Neural crest cell (in vitro differentiated cells): ENCODE results near the gene PLEKHA1. TPM values are rescaled to one million over a fixed set of nuclear protein-coding genes. Genes with fewer than 3 reads are reported as not detected.

Experiments
- DNase-seq: peaks from one replicate; pipeline ENCODE4 v3.0.0; 2021; ENCODE audit warnings: low read depth, mixed read lengths, low spot score
- H3K27ac Mint-ChIP-seq: one replicate; pipeline ENCODE4 v1.8.0; 2021; ENCODE audit warnings: mild to moderate bottlenecking, mixed read lengths; ENCODE audit not compliant: unreplicated experiment
- H3K27me3 Mint-ChIP-seq: 2 replicates; pipeline ENCODE4 v1.8.0; 2021; ENCODE audit warnings: low read depth, mild to moderate bottlenecking, mixed read lengths
- H3K36me3 Mint-ChIP-seq: 2 replicates; pipeline ENCODE4 v1.8.0; 2021; ENCODE audit warnings: low read depth, mild to moderate bottlenecking, mixed read lengths
- H3K4me1 Mint-ChIP-seq: 2 replicates; pipeline ENCODE4 v1.8.0; 2021; ENCODE audit warnings: mixed read lengths
- H3K4me3 Mint-ChIP-seq: one replicate; pipeline ENCODE4 v1.8.0; 2021; ENCODE audit warnings: mild to moderate bottlenecking, mixed read lengths
- H3K9me3 Mint-ChIP-seq: 2 replicates; pipeline ENCODE4 v1.8.0; 2021; ENCODE audit warnings: mixed read lengths
- total RNA-seq: library from RNA; stranded (reverse); gene quantifications from 2 replicates; pipeline ENCODE4 v1.2.1, GENCODE V29; 2021
- TF ChIP-seq, protein P1 (sequence below): fragments of 200-600 bp; sonication (generic); conservative IDR thresholded peaks from 2 replicates; pipeline ENCODE4 v1.5.0; 2021; ENCODE audit warnings: antibody characterized with exemption, mild to moderate bottlenecking

The PLEKHA1 gene
- total RNA-seq, 1 donor from 2014 or later = 20.6 TPM

DNA sequence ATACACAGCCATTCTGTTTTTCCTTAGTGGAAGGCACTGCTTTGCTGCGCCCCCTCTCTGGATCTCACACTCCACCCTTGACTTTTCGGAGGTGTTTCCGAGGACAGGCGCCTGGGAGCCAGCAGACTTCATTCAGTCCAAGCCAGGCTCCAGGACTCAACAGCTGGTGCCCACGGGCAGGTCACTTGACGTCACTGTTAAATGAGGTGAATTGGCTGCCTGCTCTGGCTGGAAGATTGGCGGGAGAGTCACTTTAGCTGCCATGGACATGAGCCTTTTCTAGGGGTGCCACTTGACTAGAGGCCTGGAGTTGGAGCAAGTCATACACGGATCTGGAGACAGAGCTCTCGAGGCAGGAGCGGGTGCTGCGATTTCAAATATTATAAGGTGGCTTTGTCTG lies 90.1 kb downstream of the PLEKHA1 start:
- Mint-ChIP-seq H3K27ac (no peak overlapping the region), H3K27me3 (peaks cover 80% of the 10 kb centered on the region), H3K4me3 (peak overlapping the region; percentile 39), H3K4me1 (peaks cover 9% of the 10 kb centered on the region), H3K9me3 (no peaks in the 10 kb centered on the region), H3K36me3 (no peaks in the 10 kb centered on the region)
- no peak for DNase-seq
- TF ChIP-seq, protein P1, sequence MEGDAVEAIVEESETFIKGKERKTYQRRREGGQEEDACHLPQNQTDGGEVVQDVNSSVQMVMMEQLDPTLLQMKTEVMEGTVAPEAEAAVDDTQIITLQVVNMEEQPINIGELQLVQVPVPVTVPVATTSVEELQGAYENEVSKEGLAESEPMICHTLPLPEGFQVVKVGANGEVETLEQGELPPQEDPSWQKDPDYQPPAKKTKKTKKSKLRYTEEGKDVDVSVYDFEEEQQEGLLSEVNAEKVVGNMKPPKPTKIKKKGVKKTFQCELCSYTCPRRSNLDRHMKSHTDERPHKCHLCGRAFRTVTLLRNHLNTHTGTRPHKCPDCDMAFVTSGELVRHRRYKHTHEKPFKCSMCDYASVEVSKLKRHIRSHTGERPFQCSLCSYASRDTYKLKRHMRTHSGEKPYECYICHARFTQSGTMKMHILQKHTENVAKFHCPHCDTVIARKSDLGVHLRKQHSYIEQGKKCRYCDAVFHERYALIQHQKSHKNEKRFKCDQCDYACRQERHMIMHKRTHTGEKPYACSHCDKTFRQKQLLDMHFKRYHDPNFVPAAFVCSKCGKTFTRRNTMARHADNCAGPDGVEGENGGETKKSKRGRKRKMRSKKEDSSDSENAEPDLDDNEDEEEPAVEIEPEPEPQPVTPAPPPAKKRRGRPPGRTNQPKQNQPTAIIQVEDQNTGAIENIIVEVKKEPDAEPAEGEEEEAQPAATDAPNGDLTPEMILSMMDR = no peak

GRCh38 chr10:122465401-122466040 lies 91.0 kb downstream of the PLEKHA1 start:
- Mint-ChIP-seq H3K27me3 (peaks cover 77% of the 10 kb centered on the region), H3K36me3 (no peaks in the 10 kb centered on the region), H3K27ac (no peak overlapping the region), H3K4me1 (peaks cover 9% of the 10 kb centered on the region), H3K9me3 (no peaks in the 10 kb centered on the region), H3K4me3 (peak overlapping the region; percentile 39)
- no peak for DNase-seq
- TF ChIP-seq, protein P1 = no peak

- Mint-ChIP-seq H3K4me3 (no peak overlapping the region), H3K4me1 (peaks cover 9% of the 10 kb centered on the region), H3K27me3 (peaks cover 77% of the 10 kb centered on the region), H3K9me3 (no peaks in the 10 kb centered on the region), H3K27ac (no peak overlapping the region), H3K36me3 (no peaks in the 10 kb centered on the region)
- TF ChIP-seq, protein P1 = no peak
- no peak for DNase-seq
Observed at GRCh38 chr10:122466951-122467381, 92.5 kb downstream of the PLEKHA1 start.

DNA sequence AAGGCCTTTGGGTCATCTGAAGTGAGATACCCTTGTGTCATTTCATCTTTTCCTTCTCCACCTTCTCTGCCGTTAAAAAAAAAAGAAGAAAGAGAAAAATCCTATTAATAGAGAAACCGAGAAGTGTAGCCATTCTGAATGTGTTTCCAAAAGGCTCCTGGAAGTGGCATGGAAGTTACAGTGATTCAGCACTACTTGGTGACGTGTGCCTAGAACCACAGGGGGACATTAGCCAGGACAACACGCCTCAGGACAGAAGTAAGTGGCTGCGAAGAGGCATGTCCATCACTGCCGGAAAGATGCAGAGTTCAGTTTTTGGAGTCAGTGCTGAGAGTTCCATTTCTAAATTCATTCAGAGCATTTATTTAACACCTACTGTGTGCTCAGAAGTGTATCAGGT lies 93.2 kb downstream of the PLEKHA1 start:
- peaks cover 69% of the 10 kb centered on the region for H3K27me3 Mint-ChIP-seq
- no peak overlapping the region for H3K4me3 Mint-ChIP-seq
- no peak overlapping the region for H3K27ac Mint-ChIP-seq
- no peak for DNase-seq
- H3K36me3 Mint-ChIP-seq = no peaks in the 10 kb centered on the region
- TF ChIP-seq, protein P1 = no peak
- H3K4me1 Mint-ChIP-seq = peaks cover 4% of the 10 kb centered on the region
- H3K9me3 Mint-ChIP-seq = no peaks in the 10 kb centered on the region

GRCh38 chr10:122468307-122468925 lies 93.9 kb downstream of the PLEKHA1 start:
- Mint-ChIP-seq H3K4me3 (no peak overlapping the region), H3K27me3 (peaks cover 62% of the 10 kb centered on the region), H3K27ac (no peak overlapping the region), H3K36me3 (no peaks in the 10 kb centered on the region), H3K4me1 (no peaks in the 10 kb centered on the region), H3K9me3 (no peaks in the 10 kb centered on the region)
- TF ChIP-seq, protein P1 = no peak
- DNase-seq = no peak
